GM12864 (cell line): ENCODE measurements around the gene ZNF223.

Experiments
- DNase-seq: peaks from one replicate; pipeline ENCODE4 v3.0.0-alpha.2; 2011; ENCODE audit warnings: low read depth
- H3K4me3 ChIP-seq: 2 replicates; pipeline ENCODE4 v1.5.1; 2011; ENCODE audit warnings: mild to moderate bottlenecking, low read depth, low read length, control low read depth
- TF ChIP-seq, protein P1 (sequence below): IDR thresholded peaks from 2 replicates; pipeline ENCODE4 v1.5.1; 2011; ENCODE audit warnings: low read depth, mild to moderate bottlenecking, moderate library complexity, low read length, control low read depth, inconsistent platforms; ENCODE audit errors: missing control alignments

The ZNF223 gene

DNA sequence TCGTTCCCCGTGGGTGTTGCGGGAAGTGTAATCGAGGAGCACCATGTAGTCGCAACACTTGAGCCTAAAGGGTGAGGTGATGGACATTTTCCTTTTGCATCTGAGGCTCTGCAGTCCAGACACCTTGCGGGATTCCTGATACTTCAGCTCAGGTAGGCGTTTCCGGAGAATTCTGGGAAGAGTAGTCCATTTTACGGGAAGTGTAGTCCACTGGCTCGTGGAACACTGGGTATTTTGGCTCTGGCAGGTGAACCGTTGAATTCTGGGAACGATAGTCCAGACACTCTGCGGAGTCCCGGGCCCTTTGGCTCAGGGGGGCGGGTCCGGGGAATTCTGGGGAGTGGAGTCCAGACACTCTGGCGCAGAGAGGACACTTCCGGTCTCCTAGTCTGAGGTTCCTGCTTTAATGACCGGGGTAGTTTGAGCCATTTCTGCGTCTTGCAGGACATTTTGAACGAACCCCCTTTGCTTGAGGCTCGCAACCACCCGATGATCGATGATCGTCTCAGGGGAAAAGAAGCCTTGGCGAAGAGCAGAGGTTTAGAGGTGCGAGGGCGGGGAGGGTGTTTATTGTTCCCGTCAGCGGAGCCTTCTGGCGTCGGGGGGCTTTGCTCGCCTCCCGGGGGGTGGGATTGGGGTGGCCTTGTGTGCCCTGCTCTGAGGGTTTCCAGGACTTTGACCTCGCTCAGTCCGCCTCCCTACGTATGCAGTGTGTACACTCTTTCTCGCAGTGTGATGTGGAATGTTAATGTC lies at the start of gene ZNF223:
Gene ZNF223, plus strand, starts transcription at position 387 of the 753 bp plus-strand sequence. CDS start 3,141 bp downstream, outside the sequence.
- H3K4me3 ChIP-seq = peak within 1 kb of the TSS; percentile 42
- TF ChIP-seq, protein P1, sequence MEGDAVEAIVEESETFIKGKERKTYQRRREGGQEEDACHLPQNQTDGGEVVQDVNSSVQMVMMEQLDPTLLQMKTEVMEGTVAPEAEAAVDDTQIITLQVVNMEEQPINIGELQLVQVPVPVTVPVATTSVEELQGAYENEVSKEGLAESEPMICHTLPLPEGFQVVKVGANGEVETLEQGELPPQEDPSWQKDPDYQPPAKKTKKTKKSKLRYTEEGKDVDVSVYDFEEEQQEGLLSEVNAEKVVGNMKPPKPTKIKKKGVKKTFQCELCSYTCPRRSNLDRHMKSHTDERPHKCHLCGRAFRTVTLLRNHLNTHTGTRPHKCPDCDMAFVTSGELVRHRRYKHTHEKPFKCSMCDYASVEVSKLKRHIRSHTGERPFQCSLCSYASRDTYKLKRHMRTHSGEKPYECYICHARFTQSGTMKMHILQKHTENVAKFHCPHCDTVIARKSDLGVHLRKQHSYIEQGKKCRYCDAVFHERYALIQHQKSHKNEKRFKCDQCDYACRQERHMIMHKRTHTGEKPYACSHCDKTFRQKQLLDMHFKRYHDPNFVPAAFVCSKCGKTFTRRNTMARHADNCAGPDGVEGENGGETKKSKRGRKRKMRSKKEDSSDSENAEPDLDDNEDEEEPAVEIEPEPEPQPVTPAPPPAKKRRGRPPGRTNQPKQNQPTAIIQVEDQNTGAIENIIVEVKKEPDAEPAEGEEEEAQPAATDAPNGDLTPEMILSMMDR = no peak
- peak; percentile 26 for DNase-seq

DNA sequence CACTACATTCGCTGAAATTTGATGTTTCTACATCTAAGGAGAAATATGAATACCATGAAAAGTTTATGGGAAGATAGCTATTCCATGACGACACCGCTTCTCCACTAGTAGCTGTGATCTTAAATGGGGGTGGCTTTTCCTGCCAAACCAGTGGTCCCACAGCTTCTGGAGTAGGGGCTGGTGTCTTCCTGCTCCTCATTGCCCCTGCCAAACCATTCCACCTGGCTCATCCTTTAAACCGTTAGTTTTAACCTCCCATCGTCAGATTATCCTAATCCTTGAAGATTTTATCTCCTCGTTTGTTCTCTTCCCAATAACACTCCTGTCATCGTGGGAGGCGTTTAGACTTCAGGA lies 49.6 kb upstream of the ZNF223 start:
- TF ChIP-seq, protein P1 = no peak
- no peak for DNase-seq
- peak overlapping the region; percentile 78 for H3K4me3 ChIP-seq

DNA sequence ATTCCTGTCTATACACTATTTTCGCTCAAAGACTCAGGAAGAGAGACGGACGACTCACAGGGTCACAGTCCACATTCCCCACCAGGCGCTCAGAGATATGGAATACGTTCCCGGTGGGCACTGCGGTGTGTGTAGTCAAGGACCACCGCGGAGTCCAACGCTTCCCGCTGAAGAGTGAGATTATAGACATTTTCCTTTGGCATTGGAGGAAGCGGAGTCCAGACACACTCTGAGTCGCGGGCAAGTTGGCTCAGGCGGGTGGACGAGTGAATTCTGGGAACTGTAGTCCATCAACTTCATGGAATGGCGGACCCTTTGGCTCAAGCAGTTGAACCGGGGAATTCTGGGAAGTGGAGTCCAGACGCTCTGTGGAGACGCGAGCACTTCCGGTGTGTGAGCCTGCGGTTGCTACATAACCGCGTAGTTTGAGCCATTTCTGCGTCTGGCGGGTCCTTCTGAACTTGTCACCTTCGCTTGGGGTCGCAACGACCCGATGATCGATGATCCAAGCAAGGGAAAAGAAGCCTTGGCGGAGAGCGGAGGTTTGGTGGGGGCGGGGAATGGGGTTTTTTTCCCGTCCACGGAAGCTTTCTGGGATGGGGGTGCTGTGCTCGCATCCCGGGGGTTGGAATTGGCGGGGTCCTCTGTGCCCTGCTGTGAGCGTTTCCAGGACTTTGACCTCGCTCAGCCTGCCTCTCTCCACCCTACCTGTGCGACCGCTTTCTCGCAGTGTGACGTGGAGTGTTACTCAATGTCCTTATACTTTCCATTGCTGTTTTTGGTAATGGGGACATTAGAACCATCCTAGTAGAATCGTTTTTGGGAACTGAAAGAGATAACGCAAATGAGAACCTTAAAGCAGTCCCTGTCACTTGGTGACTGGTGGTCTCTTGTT lies 49.0 kb upstream of the ZNF223 start, which contains the start of gene ZNF230:
Gene ZNF230, plus strand, starts transcription at position 392 of the 895 bp plus-strand sequence. CDS start 4,122 bp downstream, outside the sequence.
- peak; percentile 96 for DNase-seq
- TF ChIP-seq, protein P1 = no peak
- H3K4me3 ChIP-seq = peak within 1 kb of the TSS; percentile 78

DNA sequence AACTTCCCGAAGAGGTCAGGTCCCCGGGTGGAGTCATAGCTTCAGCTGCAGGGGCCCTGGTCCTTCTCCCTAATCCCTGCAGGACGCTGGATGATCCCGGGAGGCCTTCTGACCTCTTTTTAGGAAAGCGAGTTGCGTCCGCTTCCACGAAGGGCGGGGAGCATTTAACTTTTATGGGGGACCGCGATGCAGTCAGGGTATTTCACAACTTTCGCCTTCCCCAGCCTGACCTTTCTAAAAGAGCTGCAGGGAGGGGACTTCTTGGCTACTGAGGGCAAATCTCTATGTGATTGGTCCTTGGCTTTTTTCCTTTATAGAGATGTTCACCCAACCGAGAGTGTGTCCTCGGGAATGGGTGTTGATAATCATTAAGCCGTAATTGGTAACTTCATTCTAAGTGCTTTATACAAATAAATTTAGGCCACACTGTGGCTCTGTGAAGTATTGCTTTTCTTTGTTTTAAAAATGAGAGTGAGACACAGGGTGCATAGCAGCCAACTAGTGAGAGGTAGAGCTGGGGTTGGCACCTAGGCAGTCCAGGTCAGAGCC lies 48.3 kb upstream of the ZNF223 start:
- H3K4me3 ChIP-seq = peak overlapping the region; percentile 78
- DNase-seq = no peak
- TF ChIP-seq, protein P1 = peak; percentile 22

DNA sequence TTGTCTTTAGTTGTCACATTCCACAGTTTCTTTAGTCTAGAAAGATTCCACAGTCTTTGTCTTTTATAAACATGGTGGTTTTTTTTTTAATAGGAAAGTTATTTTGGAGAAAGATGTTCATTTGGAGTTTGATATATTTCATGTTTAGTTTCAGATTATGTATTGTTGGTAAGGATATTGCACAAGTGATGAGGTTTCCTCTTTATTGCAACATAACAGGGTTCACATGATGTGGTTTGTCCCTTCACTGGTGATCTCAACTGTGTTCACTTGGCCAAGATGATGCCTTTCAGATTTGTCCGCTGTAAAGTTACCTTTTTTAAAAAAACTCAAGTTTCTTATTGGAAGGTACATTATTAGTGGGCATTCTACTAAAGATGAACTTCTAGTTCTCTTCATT lies 45.9 kb upstream of the ZNF223 start:
- H3K4me3 ChIP-seq = no peak overlapping the region
- TF ChIP-seq, protein P1 = no peak

DNA sequence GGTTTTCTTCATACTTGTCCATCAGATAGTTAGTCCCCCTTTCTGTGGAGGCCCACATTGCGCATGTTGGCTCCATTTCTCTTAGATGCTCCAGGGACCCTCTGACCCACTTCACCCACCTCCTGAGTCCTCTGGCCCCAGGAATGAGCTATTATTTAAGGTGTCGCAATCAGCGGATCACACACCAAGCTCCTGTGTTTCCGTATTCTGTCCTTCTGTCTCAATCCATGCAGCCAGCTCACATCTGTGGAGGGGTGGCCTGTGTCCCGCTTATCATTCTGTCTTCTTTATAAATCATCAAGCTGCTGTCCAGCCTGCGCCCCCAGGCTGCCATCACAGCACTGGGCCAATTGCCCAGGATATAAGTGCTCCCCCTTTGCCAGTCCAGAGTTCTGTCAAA lies 44.4 kb upstream of the ZNF223 start:
- no peak for DNase-seq
- TF ChIP-seq, protein P1 = no peak
- H3K4me3 ChIP-seq = no peak overlapping the region

More for the DNA sequence above, 45.9 kb upstream of the ZNF223 start:
- DNase-seq = no peak
